HEK293 (cell line): ENCODE results near the gene CCDC40.

Experiments used
- CTCF ChIA-PET: fragments of 350-600 bp; formaldehyde crosslinking; extraction: SDS; loops from one replicate; lab custom pipeline; 2021; ENCODE audit warnings: antibody characterized with exemption; lab: Yijun Ruan, JAX
- POLR2A ChIA-PET: fragments of 300-600 bp; formaldehyde crosslinking; extraction: SDS; loops from one replicate; lab custom pipeline; 2020; ENCODE audit warnings: antibody characterized with exemption, inconsistent platforms; lab: Yijun Ruan, JAX
- H3K27ac ChIP-seq: fragments of 200-500 bp; sonication (Bioruptor generic); 2 replicates; pipeline ENCODE4 v1.5.1; 2014; ENCODE audit warnings: low read depth, low read length, control low read depth, inconsistent platforms; ENCODE audit errors: extremely low read depth
- H3K36me3 ChIP-seq, 2 experiments: fragments of 200-500 bp in 1 of 2; sonication (Bioruptor generic) in 1 of 2; 1 replicate in 1 of 2; 2 replicates in 1 of 2; pipeline ENCODE4 v1.5.1; 2014 to 2017; ENCODE audit warnings: inconsistent platforms in 2 of 2, low read length in 2 of 2; ENCODE audit not compliant: control insufficient read depth in 2 of 2, insufficient read depth in 1 of 2
- H3K4me1 ChIP-seq: fragments of 200-500 bp; sonication (Bioruptor generic); 2 replicates; pipeline ENCODE4 v1.5.1; 2014; ENCODE audit warnings: mild to moderate bottlenecking, low read length, inconsistent platforms; ENCODE audit not compliant: control insufficient read depth, insufficient read depth
- H3K4me3 ChIP-seq: 2 replicates; pipeline ENCODE4 v1.5.1; 2011; ENCODE audit warnings: low read depth, mild to moderate bottlenecking, control low read depth, low read length, moderate library complexity
- H3K9me3 ChIP-seq: fragments of 200-500 bp; sonication (Bioruptor generic); 2 replicates; pipeline ENCODE4 v1.5.1; 2014; ENCODE audit warnings: low read depth, low read length, inconsistent platforms; ENCODE audit not compliant: control insufficient read depth, insufficient read depth
- GLI2 ChIP-seq: fragments of 450-650 bp; formaldehyde crosslinking; IDR thresholded peaks from 2 replicates; pipeline ENCODE4; 2017; ENCODE audit warnings: missing biosample characterization, missing genetic modification characterization, low read depth, borderline replicate concordance
- IKZF3 ChIP-seq: fragments of 450-650 bp; IDR thresholded peaks from 2 replicates; pipeline ENCODE4 v1.5.0; 2018; ENCODE audit warnings: missing biosample characterization, mild to moderate bottlenecking, missing genetic modification characterization, moderate library complexity
- KLF16 ChIP-seq: fragments of 450-650 bp; formaldehyde crosslinking; IDR thresholded peaks from 2 replicates; pipeline ENCODE4 v1.5.1; 2017; ENCODE audit warnings: missing biosample characterization, missing genetic modification characterization
- KLF7 ChIP-seq: fragments of 450-650 bp; formaldehyde crosslinking; IDR thresholded peaks from 2 replicates; pipeline ENCODE4 v1.5.1; 2016; ENCODE audit warnings: missing biosample characterization, missing genetic modification characterization, borderline replicate concordance
- MYNN ChIP-seq: fragments of 450-650 bp; formaldehyde crosslinking; IDR thresholded peaks from 2 replicates; pipeline ENCODE4 v1.5.1; 2016; ENCODE audit warnings: missing biosample characterization, missing genetic modification characterization, borderline replicate concordance
- SCRT2 ChIP-seq: fragments of 450-650 bp; formaldehyde crosslinking; IDR thresholded peaks from 2 replicates; pipeline ENCODE4 v1.5.1; 2016; ENCODE audit warnings: missing biosample characterization, missing genetic modification characterization
- YY1 ChIP-seq: fragments of 450-650 bp; formaldehyde crosslinking; IDR thresholded peaks from 2 replicates; pipeline ENCODE4 v1.5.1; 2018; ENCODE audit warnings: missing biosample characterization, missing genetic modification characterization
- ZBTB7A ChIP-seq: fragments of 450-650 bp; formaldehyde crosslinking; IDR thresholded peaks from 2 replicates; pipeline ENCODE4 v1.5.1; 2016; ENCODE audit warnings: low read depth, missing biosample characterization, missing genetic modification characterization
- ZBTB8A ChIP-seq: fragments of 450-650 bp; formaldehyde crosslinking; IDR thresholded peaks from 2 replicates; pipeline ENCODE4 v1.5.1; 2016; ENCODE audit warnings: missing biosample characterization, missing genetic modification characterization
- ZNF146 ChIP-seq: fragments of 450-650 bp; formaldehyde crosslinking; IDR thresholded peaks from 2 replicates; pipeline ENCODE4 v1.5.1; 2016; ENCODE audit warnings: missing biosample characterization, missing genetic modification characterization
- ZNF16 ChIP-seq: fragments of 450-650 bp; formaldehyde crosslinking; IDR thresholded peaks from 2 replicates; pipeline ENCODE4 v1.5.1; 2016; ENCODE audit warnings: low read depth, missing biosample characterization, missing genetic modification characterization
- ZNF169 ChIP-seq: fragments of 450-650 bp; formaldehyde crosslinking; IDR thresholded peaks from 2 replicates; pipeline ENCODE4 v1.5.1; 2016; ENCODE audit warnings: missing biosample characterization, missing genetic modification characterization
- ZNF175 ChIP-seq: fragments of 450-650 bp; formaldehyde crosslinking; IDR thresholded peaks from 2 replicates; pipeline ENCODE4 v1.5.1; 2016; ENCODE audit warnings: missing biosample characterization, missing genetic modification characterization
- ZNF18 ChIP-seq: fragments of 450-650 bp; formaldehyde crosslinking; IDR thresholded peaks from 2 replicates; pipeline ENCODE4 v1.5.1; 2016; ENCODE audit warnings: missing biosample characterization, missing genetic modification characterization
- ZNF2 ChIP-seq: fragments of 450-650 bp; formaldehyde crosslinking; IDR thresholded peaks from 2 replicates; pipeline ENCODE4 v1.5.1; 2016; ENCODE audit warnings: missing biosample characterization, missing genetic modification characterization
- ZNF248 ChIP-seq: fragments of 450-650 bp; formaldehyde crosslinking; IDR thresholded peaks from 2 replicates; pipeline ENCODE4 v1.5.1; 2017; ENCODE audit warnings: missing biosample characterization, missing genetic modification characterization
- ZNF266 ChIP-seq: fragments of 450-650 bp; formaldehyde crosslinking; IDR thresholded peaks from 2 replicates; pipeline ENCODE4 v1.5.1; 2016; ENCODE audit warnings: missing biosample characterization, missing genetic modification characterization, low read depth
- ZNF274 ChIP-seq, 2 experiments: fragments of 200-500 bp in 1 of 2; fragments of 450-650 bp in 1 of 2; sonication (Bioruptor generic) in 1 of 2; formaldehyde crosslinking in 1 of 2; IDR thresholded peaks; 2 replicates each; pipeline versions ENCODE4 v1.5.1 to v1.6.1; 2014 to 2016; ENCODE audit warnings: borderline replicate concordance in 1 of 2, inconsistent platforms in 1 of 2, low read length in 1 of 2, missing biosample characterization in 1 of 2, missing genetic modification characterization in 1 of 2
- ZNF324 ChIP-seq: fragments of 450-650 bp; formaldehyde crosslinking; IDR thresholded peaks from 2 replicates; pipeline ENCODE4 v1.5.1; 2016; ENCODE audit warnings: missing biosample characterization, missing genetic modification characterization
- ZNF555 ChIP-seq: fragments of 450-650 bp; formaldehyde crosslinking; conservative IDR thresholded peaks from 2 replicates; pipeline ENCODE4 v1.5.1; 2017; ENCODE audit warnings: missing biosample characterization, mild to moderate bottlenecking, missing genetic modification characterization, inconsistent platforms
- ZNF645 ChIP-seq: fragments of 450-650 bp; formaldehyde crosslinking; IDR thresholded peaks from 2 replicates; pipeline ENCODE4; 2016; ENCODE audit warnings: missing biosample characterization, missing genetic modification characterization
- ZNF704 ChIP-seq: fragments of 450-650 bp; formaldehyde crosslinking; IDR thresholded peaks from 2 replicates; pipeline ENCODE4 v1.5.1; 2016; ENCODE audit warnings: missing biosample characterization, missing genetic modification characterization
- ZNF707 ChIP-seq: fragments of 450-650 bp; formaldehyde crosslinking; IDR thresholded peaks from 2 replicates; pipeline ENCODE4 v1.5.1; 2016; ENCODE audit warnings: missing biosample characterization, missing genetic modification characterization
- ZNF776 ChIP-seq: fragments of 450-650 bp; formaldehyde crosslinking; IDR thresholded peaks from 2 replicates; pipeline ENCODE4 v1.5.0; 2017; ENCODE audit warnings: missing biosample characterization, missing genetic modification characterization, borderline replicate concordance
- ZNF837 ChIP-seq: fragments of 450-650 bp; formaldehyde crosslinking; IDR thresholded peaks from 2 replicates; pipeline ENCODE4 v1.5.1; 2016; ENCODE audit warnings: missing biosample characterization, missing genetic modification characterization
- ZXDB ChIP-seq: fragments of 450-650 bp; formaldehyde crosslinking; IDR thresholded peaks from 2 replicates; pipeline ENCODE4 v1.5.1; 2016; ENCODE audit warnings: missing biosample characterization, missing genetic modification characterization
- TF ChIP-seq, protein P1 (sequence below): fragments of 450-650 bp; formaldehyde crosslinking; IDR thresholded peaks from 2 replicates; pipeline ENCODE4 v1.5.1; 2017; ENCODE audit warnings: missing biosample characterization, missing genetic modification characterization

The CCDC40 gene

GRCh38 chr17:80023481-80024205 is 12.8 kb upstream of the CCDC40 start (continued):
- TF ChIP-seq ZNF704 (tag by site-specific recombination) (no peak), ZNF175 (tag by site-specific recombination) (no peak), ZNF146 (tag by site-specific recombination) (no peak), ZBTB8A (tag by site-specific recombination) (no peak), ZNF266 (tag by site-specific recombination) (no peak), ZNF16 (tag by site-specific recombination) (no peak)

DNA sequence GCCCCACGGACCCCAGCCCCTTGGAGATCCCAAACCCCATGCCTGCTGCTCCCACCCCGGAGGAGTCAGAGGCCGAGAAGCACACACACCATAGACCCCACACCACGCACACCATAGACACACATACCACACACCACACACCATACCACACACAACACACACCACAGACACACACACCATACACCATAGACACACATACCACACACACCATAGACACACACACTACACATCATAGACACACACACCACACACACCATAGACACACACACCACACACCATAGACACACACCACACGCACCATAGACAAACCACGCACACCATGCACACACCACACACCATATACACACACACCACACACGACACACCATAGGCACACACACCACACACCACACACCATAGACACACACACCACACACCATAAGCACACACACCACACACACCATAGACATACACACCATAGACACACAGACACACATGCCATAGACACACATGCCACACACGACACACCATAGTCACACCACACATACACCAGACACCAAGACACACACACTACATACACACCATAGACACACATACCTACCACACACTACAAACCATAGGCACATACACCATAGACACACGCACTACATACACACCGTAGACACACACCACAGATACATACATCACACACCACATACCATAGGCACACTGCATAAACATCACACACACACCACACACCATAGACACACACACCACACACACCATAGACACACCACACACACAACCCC is 12.1 kb upstream of the CCDC40 start:
- ChIA-PET POLR2A (no interaction called here), CTCF (interaction anchor here (4.3 kb wide), 1 partner anchor 16 kb away, joined by 58 read pairs; no protein-coding TSS in a partner anchor)
- peaks cover 0 to 9% of the 10 kb centered on the region in 2 experiments; a peak in 1 of 3 replicates for H3K36me3 ChIP-seq
- no peak overlapping the region for H3K4me3 ChIP-seq
- H3K27ac ChIP-seq = no peak overlapping the region
- peaks cover 5% of the 10 kb centered on the region for H3K4me1 ChIP-seq
- H3K9me3 ChIP-seq = no peaks in the 10 kb centered on the region
- TF ChIP-seq GLI2 (tag by site-specific recombination) (no peak), KLF7 (tag by site-specific recombination) (no peak), ZNF2 (no peak; the same call in 1 of the 2 replicates), ZXDB (tag by site-specific recombination) (no peak), ZNF776 (0 out of 2 replicates have a peak, but pooled peaks have one; percentile 8), ZNF704 (tag by site-specific recombination) (no peak), MYNN (no peak), ZNF175 (tag by site-specific recombination) (no peak), IKZF3 (tag by site-specific recombination) (no peak), ZBTB7A (tag by site-specific recombination) (no peak), SCRT2 (no peak), ZNF248 (0 out of 2 replicates have a peak, but pooled peaks have one; percentile 30), ZNF645 (no peak), ZNF707 (tag by site-specific recombination) (peak; percentile 57; the same call in 1 of the 2 replicates), ZNF324 (tag by site-specific recombination) (no peak), YY1 (tag by site-specific recombination) (no peak), KLF16 (no peak), ZNF18 (tag by site-specific recombination) (peak; percentile 72), ZNF274 (IDR thresholded peaks at IDR 0.05; ENCODE audit: low read length) (no peak), ZNF274 (tag by site-specific recombination; IDR thresholded peaks at IDR 0.05; ENCODE audit: borderline replicate concordance) (0 out of 2 replicates have a peak, but pooled peaks have one; percentile 23), ZNF555 (tag by site-specific recombination) (no peak), ZNF837 (tag by site-specific recombination) (no peak), ZNF169 (tag by site-specific recombination) (no peak)
- TF ChIP-seq, protein P1, sequence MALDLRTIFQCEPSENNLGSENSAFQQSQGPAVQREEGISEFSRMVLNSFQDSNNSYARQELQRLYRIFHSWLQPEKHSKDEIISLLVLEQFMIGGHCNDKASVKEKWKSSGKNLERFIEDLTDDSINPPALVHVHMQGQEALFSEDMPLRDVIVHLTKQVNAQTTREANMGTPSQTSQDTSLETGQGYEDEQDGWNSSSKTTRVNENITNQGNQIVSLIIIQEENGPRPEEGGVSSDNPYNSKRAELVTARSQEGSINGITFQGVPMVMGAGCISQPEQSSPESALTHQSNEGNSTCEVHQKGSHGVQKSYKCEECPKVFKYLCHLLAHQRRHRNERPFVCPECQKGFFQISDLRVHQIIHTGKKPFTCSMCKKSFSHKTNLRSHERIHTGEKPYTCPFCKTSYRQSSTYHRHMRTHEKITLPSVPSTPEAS (tag by site-specific recombination) = 0 out of 2 replicates have a peak, but pooled peaks have one; percentile 7
